Germinal center (tissue), 1 donor: ENCODE measurements around the gene RETN.

Experiments
- DNase-seq: peaks from one replicate; pipeline ENCODE4 v3.0.0; 2012; ENCODE audit warnings: mixed read lengths, low spot score

The RETN gene

DNA sequence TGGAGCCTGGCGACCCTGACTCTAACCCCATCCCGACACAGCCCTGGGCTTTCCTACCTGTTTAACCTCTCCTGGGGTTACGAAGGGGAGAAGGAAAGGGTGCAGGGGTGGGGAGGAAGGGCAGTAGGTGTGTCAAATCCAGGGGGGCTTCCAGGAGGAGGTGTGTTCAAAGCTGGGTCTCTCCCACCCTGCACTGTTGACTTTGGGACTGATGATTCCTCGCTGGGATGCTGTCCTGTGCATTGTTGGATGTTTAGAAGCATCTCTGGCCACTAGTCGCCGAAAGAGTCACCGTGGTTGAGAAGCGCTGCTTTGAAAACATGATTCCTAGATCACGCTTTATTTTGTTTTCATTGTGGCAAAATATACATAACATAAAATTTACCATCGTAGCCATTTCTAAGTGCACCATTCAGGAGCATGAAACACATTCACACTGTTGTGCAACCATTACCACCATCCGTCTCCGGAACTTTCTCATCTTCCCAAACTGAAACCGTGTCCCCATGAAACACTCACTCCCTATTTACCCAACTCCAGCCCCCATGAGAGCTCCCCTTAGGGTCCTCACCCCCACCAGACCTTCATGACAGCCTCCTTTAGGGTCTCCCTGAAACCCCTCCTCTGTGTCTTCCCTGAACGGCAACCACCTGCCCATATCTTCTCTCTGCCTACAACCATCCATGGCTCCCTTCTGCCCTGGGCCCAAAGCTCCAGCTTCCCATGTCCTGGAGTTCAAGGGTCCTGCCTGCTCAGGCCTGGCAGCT, 37.5 kb downstream of the RETN start:
- DNase-seq, result no peak

- DNase-seq, result no peak
Observed at GRCh38 chr19:7706955-7707456, 38.2 kb downstream of the RETN start.

GRCh38 chr19:7709932-7710460, 41.1 kb downstream of the RETN start:
- no peak for DNase-seq

DNA sequence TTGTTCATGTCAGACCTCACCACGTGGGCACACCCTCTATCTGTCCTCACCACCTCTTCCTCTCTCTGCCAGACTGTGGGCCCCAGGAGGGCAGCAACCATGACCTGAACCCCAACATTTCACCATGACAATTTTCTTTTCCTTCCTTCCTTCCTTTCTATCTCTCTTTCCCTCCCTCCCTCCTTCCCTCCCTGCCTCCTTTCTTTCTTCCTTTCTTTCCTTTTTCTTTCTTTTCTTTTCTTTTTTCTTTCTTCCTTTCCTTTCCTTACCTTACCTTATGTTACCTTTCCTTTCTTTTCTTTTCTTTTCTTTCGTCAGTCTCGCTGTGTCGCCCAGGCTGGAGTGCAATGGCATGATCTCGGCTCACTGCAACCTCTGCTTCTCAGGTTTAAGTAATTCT, 41.8 kb downstream of the RETN start:
- DNase-seq, result no peak

GRCh38 chr19:7715671-7716070, 46.8 kb downstream of the RETN start:
- DNase-seq, result no peak

- no peak for DNase-seq
Observed at GRCh38 chr19:7716762-7717161, 47.9 kb downstream of the RETN start.

GRCh38 chr19:7718668-7719067, 49.8 kb downstream of the RETN start:
- DNase-seq, result no peak
